Right cardiac atrium (tissue), 5 donors: ENCODE measurements around the gene NUMBL. TPM values are rescaled to one million over a fixed set of nuclear protein-coding genes. Genes with fewer than 3 reads are reported as not detected.

ENCODE experiments used
- ATAC-seq, 2 donors: fragments of 200-7000 bp; cut with Tn5 transposase; one replicate each; pipeline versions ENCODE4 v1.8.0 to v1.9.1; 2020; ENCODE audit warnings: moderate library complexity in 2 of 2, mild to moderate bottlenecking in 1 of 2
- DNase-seq, 3 donors: peaks; one replicate each; pipeline ENCODE4 v3.0.0-alpha.2; 2020
- H3K27ac ChIP-seq: one replicate; pipeline ENCODE4 v1.5.1; 2013; ENCODE audit warnings: mild to moderate bottlenecking, low read length, control low read depth, moderate library complexity
- H3K27me3 ChIP-seq: one replicate; pipeline ENCODE4 v1.6.1; 2013; ENCODE audit not compliant: control insufficient read depth, insufficient read depth
- H3K4me1 ChIP-seq: one replicate; pipeline ENCODE4 v1.6.1; 2013; ENCODE audit warnings: low read length; ENCODE audit not compliant: control insufficient read depth, insufficient read depth
- H3K4me3 ChIP-seq: one replicate; pipeline ENCODE4 v1.5.1; 2013; ENCODE audit warnings: low read length, control low read depth
- H3K9me3 ChIP-seq: one replicate; pipeline ENCODE4 v1.6.1; 2013; ENCODE audit warnings: low read length; ENCODE audit not compliant: control insufficient read depth
- WGBS: extraction: QIAGEN DNeasy Blood & Tissue Kit; methylation state at CpG from one replicate; pipeline ENCODE4 v1.1.7; 2013; 5-methylcytosine and 5-hydroxymethylcytosine counted together
- intact Hi-C, 4 donors: fragments of 100-400 bp; cut with DNase I; formaldehyde crosslinking; loops; one replicate each; pipeline versions ENCODE4 v1.11.0 to v1.14.0; 2022 to 2023
- polyA plus RNA-seq: library from polyadenylated mRNA; stranded (reverse); fragments of 200-250 nt; gene quantifications from one replicate; pipeline ENCODE4 v1.2.3, GENCODE V29; 2013
- total RNA-seq, 4 donors: library from RNA; stranded (reverse); fragmentation: NEBNext Ultra II Directional; extraction: Animal tissue kit (Norgen Biotek cat#: 25700); gene quantifications; one replicate each; pipeline ENCODE4 v1.2.1, GENCODE V29; 2021
- donor health status: healthy with polysubstance abuse.
- donor health status: DM: no; HTN: yes; CAD: no.
- donor health status: DM: no; HTN: no; CAD: no.
- donor health status: DM: no; HTN: yes; CAD: no; lungs with severe emphysema.
- donor health status: DM: yes; HTN: yes; CAD: no.

The NUMBL gene
- total and polyA plus RNA-seq, 5 donors: 12.4 to 22.9 (median 18.9) TPM

DNA sequence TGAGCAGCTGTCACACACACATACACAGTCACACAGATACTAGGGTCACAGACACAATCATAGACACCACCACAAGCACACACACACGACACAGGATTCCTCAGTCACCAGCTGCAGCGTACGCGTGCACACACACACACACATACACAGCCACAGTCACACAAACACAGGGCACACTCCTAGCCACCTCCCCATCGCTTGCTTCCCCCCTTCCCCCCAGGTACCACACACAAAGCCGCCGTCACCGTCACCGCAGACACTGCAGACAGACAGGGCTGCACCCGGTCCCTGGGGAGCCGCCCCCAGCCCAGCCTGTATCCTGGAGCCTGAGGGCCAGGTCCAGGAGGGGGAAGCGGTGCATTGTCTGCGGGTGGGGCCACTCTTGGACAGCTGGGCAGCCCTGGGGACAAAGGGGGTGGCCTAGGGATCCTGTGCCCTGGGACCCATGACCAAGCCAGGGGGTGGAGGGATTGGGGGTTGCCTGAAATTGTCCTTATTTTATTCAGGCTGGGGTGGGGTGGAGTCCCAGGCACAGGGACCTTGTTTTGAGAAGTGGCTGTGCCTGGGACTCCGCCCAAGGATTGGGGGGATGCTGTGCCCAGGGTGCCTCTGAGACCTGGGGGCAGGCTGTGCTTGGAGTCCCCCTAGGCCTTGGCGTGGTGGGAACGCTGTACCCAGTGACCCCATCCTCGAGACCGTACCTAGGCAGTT is 957 bp downstream of the NUMBL start:
- DNase-seq: peak in 2 of 3 donors; percentile 80 to 81
- intact Hi-C loops: no loop called here
- peaks cover 5% of the 10 kb centered on the region for H3K4me1 ChIP-seq

DNA sequence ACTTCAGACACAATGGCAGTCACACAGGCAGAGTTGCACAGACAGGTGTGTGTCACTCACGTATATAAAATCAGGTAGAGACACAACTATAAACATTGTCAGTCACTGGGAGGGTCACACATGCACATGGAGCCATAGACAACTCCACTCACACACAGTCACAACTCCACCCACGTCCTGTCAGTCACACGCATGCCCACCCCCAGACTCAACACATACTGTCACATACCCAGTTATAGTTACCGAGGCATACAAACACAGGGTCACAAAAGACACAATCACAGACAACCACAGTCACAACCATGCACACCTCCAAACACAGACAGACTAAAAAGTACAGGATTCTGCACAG is 1.5 kb downstream of the NUMBL start:
- no peak for DNase-seq
- 50% methylated on average over 4 of the region's 4 CpGs for WGBS
- peaks cover 5% of the 10 kb centered on the region for H3K4me1 ChIP-seq

More for the DNA sequence above, 957 bp downstream of the NUMBL start:
- Histone ChIP-seq H3K4me3 (peak overlapping the region; percentile 90), H3K27ac (peak overlapping the region; percentile 44), H3K27me3 (no peaks in the 10 kb centered on the region), H3K9me3 (no peaks in the 10 kb centered on the region)
- WGBS: 33% methylated on average over 18 of the region's 18 CpGs
- ATAC-seq: peak in 1 of 2 donors; percentile 3

GRCh38 chr19:40688309-40688708 is 2.1 kb downstream of the NUMBL start:
- Histone ChIP-seq H3K27me3 (no peaks in the 10 kb centered on the region), H3K4me3 (no peak overlapping the region), H3K4me1 (peaks cover 5% of the 10 kb centered on the region), H3K9me3 (no peaks in the 10 kb centered on the region), H3K27ac (peak overlapping the region; percentile 28)
- intact Hi-C loops: no loop called here
- 64% methylated on average over 1 of the region's 1 CpG for WGBS
- ATAC-seq (no peak), DNase-seq (no peak)

More for the DNA sequence above, 1.5 kb downstream of the NUMBL start:
- H3K27me3 ChIP-seq: no peaks in the 10 kb centered on the region
- H3K27ac ChIP-seq: no peak overlapping the region
- intact Hi-C loops: no loop called here
- H3K4me3 ChIP-seq: peak overlapping the region; percentile 90
- ATAC-seq: no peak
- no peaks in the 10 kb centered on the region for H3K9me3 ChIP-seq

DNA sequence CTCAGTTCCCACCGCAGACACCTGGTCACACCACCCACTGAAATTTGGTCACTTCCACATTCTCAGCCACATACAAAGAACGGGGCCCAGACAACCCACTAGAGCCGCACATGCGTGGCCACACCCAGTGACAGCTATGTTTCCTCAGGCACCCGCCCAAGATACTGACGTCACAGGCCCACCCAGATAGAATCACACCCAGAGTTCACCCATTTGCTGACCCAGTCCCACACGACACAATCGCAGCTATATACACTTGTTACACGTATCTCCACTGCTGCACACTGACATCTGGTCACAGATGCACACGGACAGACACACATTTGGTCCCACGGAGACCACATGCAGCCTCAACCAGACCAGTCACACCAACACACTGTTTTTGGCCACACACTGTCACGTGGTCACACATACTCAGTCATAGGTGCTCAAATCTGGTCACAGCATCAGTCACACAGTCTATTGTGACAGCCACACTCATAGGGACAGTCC is 2.9 kb downstream of the NUMBL start:
- Histone ChIP-seq H3K4me3 (no peak overlapping the region), H3K27me3 (no peaks in the 10 kb centered on the region), H3K27ac (peak overlapping the region; percentile 28), H3K9me3 (no peaks in the 10 kb centered on the region), H3K4me1 (peaks cover 5% of the 10 kb centered on the region)
- intact Hi-C loops: no loop called here
- DNase-seq (peak; percentile 94 to 98 (median 94)), ATAC-seq (peak; percentile 63 to 75)
- 47% methylated on average over 12 of the region's 12 CpGs for WGBS

- no peak for ATAC-seq
- 87% methylated on average over 14 of the region's 14 CpGs for WGBS
- DNase-seq: peak in 2 of 3 donors; percentile 64 to 65
- peaks cover 5% of the 10 kb centered on the region for H3K4me1 ChIP-seq
- H3K4me3 ChIP-seq: no peak overlapping the region
- H3K27ac ChIP-seq: peak overlapping the region; percentile 24
- no peaks in the 10 kb centered on the region for H3K9me3 ChIP-seq
- no peaks in the 10 kb centered on the region for H3K27me3 ChIP-seq
- intact Hi-C loops: no loop called here
Measured at GRCh38 chr19:40686882-40687524, 3.4 kb downstream of the NUMBL start.

GRCh38 chr19:40685563-40685962 is 4.9 kb downstream of the NUMBL start:
- H3K4me3 ChIP-seq: no peak overlapping the region
- peaks cover 5% of the 10 kb centered on the region for H3K4me1 ChIP-seq
- no peaks in the 10 kb centered on the region for H3K9me3 ChIP-seq
- no peaks in the 10 kb centered on the region for H3K27me3 ChIP-seq
- intact Hi-C loops: no loop called here
- no peak for DNase-seq
- 61% methylated on average over 6 of the region's 6 CpGs for WGBS
- no peak overlapping the region for H3K27ac ChIP-seq
- no peak for ATAC-seq

DNA sequence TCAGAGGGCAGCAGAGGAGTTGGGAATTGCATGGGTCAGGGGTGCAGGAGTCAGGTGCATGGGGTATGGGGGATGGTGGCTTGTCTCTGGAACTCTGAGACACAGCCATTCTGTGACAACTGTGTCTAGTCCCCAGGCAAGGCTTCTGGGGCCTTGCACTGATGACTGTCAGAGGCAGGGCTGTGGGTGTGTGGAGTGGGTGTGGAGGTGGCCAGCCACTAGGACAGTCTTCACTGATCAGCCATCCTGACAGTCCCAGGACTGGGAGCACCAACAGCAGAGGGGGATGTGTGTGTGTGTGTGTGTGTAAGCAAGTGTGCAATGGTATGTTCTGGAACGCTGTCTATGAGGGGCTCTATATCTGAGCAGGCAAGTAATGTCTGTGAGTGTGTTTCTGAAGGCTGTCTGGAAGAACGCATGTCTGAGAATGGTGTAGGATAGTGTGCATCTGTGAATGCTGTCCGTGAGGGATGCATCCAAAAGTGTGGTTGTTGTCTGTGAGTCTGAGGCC is 5.4 kb downstream of the NUMBL start:
- no peak overlapping the region for H3K4me3 ChIP-seq
- H3K27ac ChIP-seq: no peak overlapping the region
- no peaks in the 10 kb centered on the region for H3K9me3 ChIP-seq
- ATAC-seq: no peak
- intact Hi-C loops: no loop called here
- H3K4me1 ChIP-seq: peaks cover 5% of the 10 kb centered on the region
- 92% methylated on average over 3 of the region's 3 CpGs for WGBS
- no peaks in the 10 kb centered on the region for H3K27me3 ChIP-seq
- no peak for DNase-seq

GRCh38 chr19:40684280-40684679 is 6.2 kb downstream of the NUMBL start:
- ATAC-seq (no peak), DNase-seq (peak in 1 of 3 donors; percentile 65)
- intact Hi-C loops: no loop called here
- Histone ChIP-seq H3K4me3 (no peak overlapping the region), H3K27ac (no peak overlapping the region), H3K4me1 (peaks cover 5% of the 10 kb centered on the region), H3K27me3 (no peaks in the 10 kb centered on the region), H3K9me3 (no peaks in the 10 kb centered on the region)
- WGBS: 96% methylated on average over 32 of the region's 32 CpGs

GRCh38 chr19:40683437-40683836 is 7.0 kb downstream of the NUMBL start:
- DNase-seq (no peak), ATAC-seq (peak in 1 of 2 donors; percentile 7)
- Histone ChIP-seq H3K27me3 (no peaks in the 10 kb centered on the region), H3K4me1 (peaks cover 5% of the 10 kb centered on the region), H3K4me3 (no peak overlapping the region), H3K9me3 (no peaks in the 10 kb centered on the region), H3K27ac (no peak overlapping the region)
- 80% methylated on average over 9 of the region's 9 CpGs for WGBS
- intact Hi-C loops: no loop called here

DNA sequence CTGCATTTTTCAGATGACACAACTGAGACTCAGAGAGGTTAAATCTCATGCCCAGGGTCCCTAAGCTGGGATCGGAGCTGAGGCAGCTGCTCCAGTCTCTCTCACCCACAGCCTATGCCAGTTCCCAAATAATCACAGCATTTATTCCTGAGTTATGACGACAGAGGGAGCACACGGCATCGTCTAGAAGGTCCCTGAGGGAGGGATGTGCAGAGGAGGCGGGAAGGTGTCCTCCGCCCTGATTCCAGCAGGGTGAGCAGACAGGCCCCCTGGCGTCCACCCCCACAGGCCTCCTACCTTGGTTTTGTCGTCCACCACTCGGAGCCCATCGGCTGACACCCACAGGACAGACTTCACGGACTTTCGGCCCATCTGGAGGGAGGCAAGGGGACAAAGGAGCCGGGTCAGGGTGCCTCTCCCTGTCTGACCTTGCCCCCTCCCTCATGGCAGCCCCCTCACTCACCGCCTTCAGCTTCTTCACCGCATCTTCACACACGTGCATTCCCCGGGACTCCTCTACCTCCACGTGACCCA is 8.0 kb downstream of the NUMBL start:
- WGBS: 90% methylated on average over 18 of the region's 18 CpGs
- H3K27me3 ChIP-seq: no peaks in the 10 kb centered on the region
- no peak for DNase-seq
- no peaks in the 10 kb centered on the region for H3K4me1 ChIP-seq
- no peaks in the 10 kb centered on the region for H3K9me3 ChIP-seq
- intact Hi-C loops: no loop called here
- H3K27ac ChIP-seq: no peak overlapping the region
- no peak overlapping the region for H3K4me3 ChIP-seq
- no peak for ATAC-seq

- DNase-seq (no peak), ATAC-seq (no peak)
- 83% methylated on average over 4 of the region's 4 CpGs for WGBS
- Histone ChIP-seq H3K4me1 (no peaks in the 10 kb centered on the region), H3K27me3 (no peaks in the 10 kb centered on the region), H3K27ac (no peak overlapping the region), H3K9me3 (no peaks in the 10 kb centered on the region), H3K4me3 (no peak overlapping the region)
- intact Hi-C loops: no loop called here
Measured at GRCh38 chr19:40681039-40681438, 9.4 kb downstream of the NUMBL start.
